ENCODE measurements around the gene RASSF10. TPM values are rescaled to one million over a fixed set of nuclear protein-coding genes. Genes with fewer than 3 reads are reported as not detected.

The RASSF10 gene
- total RNA-seq, 4 donors from 2014 or later: 0.24 to 2.2 (median 0.54) TPM; not detected in 1

- no peaks in the 10 kb centered on the region for H3K36me3 ChIP-seq
- no peaks in the 10 kb centered on the region for H3K9me3 ChIP-seq
- DNase-seq: no peak
- intact Hi-C loops (cut with DNase I): no loop called here
- H3K27ac ChIP-seq: no peak overlapping the region
- H3K4me1 ChIP-seq: peaks cover 2 to 6% of the 10 kb centered on the region in 2 donors
- no peak overlapping the region for H3K4me3 ChIP-seq (replicated peaks in 1 of 3)
- TF ChIP-seq CTCF (IDR thresholded peaks at IDR 0.05) (no peak), POLR2A (IDR thresholded peaks at IDR 0.05) (no peak)
- H3K27me3 ChIP-seq: no peaks in the 10 kb centered on the region
These were observed 13.3 kb upstream of the RASSF10 start for GRCh38 chr11:12995823-12996222.

GRCh38 chr11:12997168-12997567, 11.9 kb upstream of the RASSF10 start:
- WGBS, 2 donors: 83 to 84% methylated on average over 1 of the region's 1 CpG
- no peaks in the 10 kb centered on the region for H3K9me3 ChIP-seq
- no peak for DNase-seq
- intact Hi-C loops (cut with DNase I): no loop called here
- H3K27me3 ChIP-seq: no peaks in the 10 kb centered on the region
- no peak overlapping the region for H3K4me3 ChIP-seq (replicated peaks in 1 of 3)
- no peak for TF ChIP-seq CTCF (IDR thresholded peaks at IDR 0.05)
- no peak for TF ChIP-seq POLR2A (IDR thresholded peaks at IDR 0.05)
- H3K4me1 ChIP-seq: peaks cover 6 to 11% of the 10 kb centered on the region in 2 donors
- no peaks in the 10 kb centered on the region for H3K36me3 ChIP-seq
- no peak overlapping the region for H3K27ac ChIP-seq

- intact Hi-C loops (cut with DNase I): no loop called here
- H3K4me3 ChIP-seq (replicated peaks in 1 of 3): no peak overlapping the region
- H3K27me3 ChIP-seq: no peaks in the 10 kb centered on the region
- WGBS, 2 donors: 87 to 95% methylated on average over 5 of the region's 5 CpGs
- peaks cover 6 to 11% of the 10 kb centered on the region in 2 donors for H3K4me1 ChIP-seq
- no peak for DNase-seq
- TF ChIP-seq CTCF (IDR thresholded peaks at IDR 0.05) (no peak), POLR2A (IDR thresholded peaks at IDR 0.05) (no peak)
- H3K36me3 ChIP-seq: no peaks in the 10 kb centered on the region
- H3K27ac ChIP-seq: no peak overlapping the region
- no peaks in the 10 kb centered on the region for H3K9me3 ChIP-seq
These were observed 10.8 kb upstream of the RASSF10 start for GRCh38 chr11:12998336-12998735.

GRCh38 chr11:12999597-12999996, 9.5 kb upstream of the RASSF10 start:
- H3K27ac ChIP-seq: no peak overlapping the region
- H3K4me1 ChIP-seq: peaks cover 6 to 11% of the 10 kb centered on the region in 2 donors
- no peak for DNase-seq
- no peaks in the 10 kb centered on the region for H3K9me3 ChIP-seq
- no peaks in the 10 kb centered on the region for H3K36me3 ChIP-seq
- intact Hi-C loops (cut with DNase I): no loop called here
- H3K27me3 ChIP-seq: no peaks in the 10 kb centered on the region
- TF ChIP-seq CTCF (IDR thresholded peaks at IDR 0.05) (no peak), POLR2A (IDR thresholded peaks at IDR 0.05) (no peak)
- no peak overlapping the region for H3K4me3 ChIP-seq (replicated peaks in 1 of 3)
- 92 to 93% methylated on average over 7 of the region's 7 CpGs for WGBS, 2 donors

GRCh38 chr11:13000116-13000515, 9.0 kb upstream of the RASSF10 start:
- no peak for DNase-seq
- TF ChIP-seq POLR2A (IDR thresholded peaks at IDR 0.05) (no peak), CTCF (IDR thresholded peaks at IDR 0.05) (no peak)
- H3K9me3 ChIP-seq: no peaks in the 10 kb centered on the region
- WGBS, 2 donors: 93 to 94% methylated on average over 3 of the region's 3 CpGs
- no peak overlapping the region for H3K27ac ChIP-seq
- H3K27me3 ChIP-seq: no peaks in the 10 kb centered on the region
- H3K36me3 ChIP-seq: no peaks in the 10 kb centered on the region
- peaks cover 6 to 11% of the 10 kb centered on the region in 2 donors for H3K4me1 ChIP-seq
- intact Hi-C loops (cut with DNase I): no loop called here
- H3K4me3 ChIP-seq (replicated peaks in 1 of 3): no peak overlapping the region
